SK-N-SH treated with all-trans-retinoic acid at 6 μM for 48 hours (cell line): Measurements from ENCODE around the gene KCNB1.

ENCODE experiments used
- ATAC-seq: fragments of 200-7000 bp; cut with Tn5 transposase; 3 replicates; pipeline ENCODE4 v1.9.1; 2020; ENCODE audit warnings: mild to moderate bottlenecking, moderate library complexity
- ARNTL ChIP-seq: fragments of 450-650 bp; formaldehyde crosslinking; IDR thresholded peaks from 2 replicates; pipeline ENCODE4 v1.5.0; 2020; ENCODE audit warnings: low read depth, mild to moderate bottlenecking, moderate library complexity, borderline replicate concordance
- CSDC2 ChIP-seq: fragments of 250-450 bp; sonication (Bioruptor Pico); IDR thresholded peaks from 2 replicates; pipeline ENCODE4 v1.5.0; 2020; ENCODE audit warnings: mild to moderate bottlenecking, moderate library complexity
- ESRRG ChIP-seq: fragments of 250-450 bp; sonication (Bioruptor Pico); IDR thresholded peaks from 2 replicates; pipeline ENCODE4 v1.6.1; 2021; ENCODE audit warnings: mild to moderate bottlenecking
- GLIS3 ChIP-seq: fragments of 250-450 bp; sonication (Bioruptor Pico); IDR thresholded peaks from 2 replicates; pipeline ENCODE4 v1.5.0; 2020; ENCODE audit warnings: mild to moderate bottlenecking, moderate library complexity
- ISL1 ChIP-seq: fragments of 250-450 bp; sonication (Bioruptor Pico); IDR thresholded peaks from 2 replicates; pipeline ENCODE4 v2.1.2; 2022; ENCODE audit warnings: mild to moderate bottlenecking, moderate library complexity
- OSR1 ChIP-seq: fragments of 250-450 bp; sonication (Bioruptor Pico); IDR thresholded peaks from 2 replicates; pipeline ENCODE4 v1.8.0; 2022; ENCODE audit warnings: moderate library complexity, mild to moderate bottlenecking, inconsistent platforms
- PPARA ChIP-seq: fragments of 250-450 bp; sonication (Bioruptor Pico); IDR thresholded peaks from 2 replicates; pipeline ENCODE4 v1.5.0; 2020; ENCODE audit warnings: mild to moderate bottlenecking, borderline replicate concordance
- RARB ChIP-seq: fragments of 250-450 bp; sonication (Bioruptor Pico); IDR thresholded peaks from 2 replicates; pipeline ENCODE4 v1.8.0; 2021; ENCODE audit warnings: mild to moderate bottlenecking, moderate library complexity
- SNAI2 ChIP-seq: fragments of 250-450 bp; sonication (Bioruptor Pico); IDR thresholded peaks from 2 replicates; pipeline ENCODE4 v1.5.0; 2020; ENCODE audit warnings: mild to moderate bottlenecking, moderate library complexity
- TCF4 ChIP-seq: fragments of 250-450 bp; sonication (Bioruptor Pico); IDR thresholded peaks from 2 replicates; pipeline ENCODE4 v1.8.0; 2021; ENCODE audit warnings: mild to moderate bottlenecking, moderate library complexity, borderline replicate concordance
- TOX ChIP-seq: fragments of 250-450 bp; sonication (Bioruptor Pico); IDR thresholded peaks from 2 replicates; pipeline ENCODE4 v1.8.0; 2021; ENCODE audit warnings: mild to moderate bottlenecking, moderate library complexity, borderline replicate concordance
- ZC3H10 ChIP-seq: fragments of 250-450 bp; sonication (Bioruptor Pico); IDR thresholded peaks from 2 replicates; pipeline ENCODE4 v1.5.1; 2021; ENCODE audit warnings: mild to moderate bottlenecking, moderate library complexity
- ZFP3 ChIP-seq: fragments of 250-450 bp; sonication (Bioruptor Pico); IDR thresholded peaks from 2 replicates; pipeline ENCODE4 v1.5.0; 2020; ENCODE audit warnings: mild to moderate bottlenecking, moderate library complexity
- ZFP30 ChIP-seq: fragments of 450-650 bp; formaldehyde crosslinking; IDR thresholded peaks from 2 replicates; pipeline ENCODE4 v1.5.0; 2022; ENCODE audit warnings: mild to moderate bottlenecking, moderate library complexity
- ZNF565 ChIP-seq: fragments of 450-650 bp; formaldehyde crosslinking; conservative IDR thresholded peaks from 2 replicates; pipeline ENCODE4 v1.5.0; 2020; ENCODE audit warnings: low read depth, mild to moderate bottlenecking, moderate library complexity
- ZNF70 ChIP-seq: fragments of 450-650 bp; formaldehyde crosslinking; IDR thresholded peaks from 2 replicates; pipeline ENCODE4 v1.5.0; 2020; ENCODE audit warnings: mild to moderate bottlenecking, moderate library complexity
- ZNF8 ChIP-seq: fragments of 450-650 bp; formaldehyde crosslinking; IDR thresholded peaks from 2 replicates; pipeline ENCODE4 v1.5.0; 2020; ENCODE audit warnings: mild to moderate bottlenecking, moderate library complexity
- TF ChIP-seq, protein P1 (sequence below): fragments of 250-450 bp; sonication (Bioruptor Pico); IDR thresholded peaks from 2 replicates; pipeline ENCODE4 v1.8.0; 2020; ENCODE audit warnings: mild to moderate bottlenecking, moderate library complexity, borderline replicate concordance
- TF ChIP-seq, protein P2 (sequence below): fragments of 250-450 bp; sonication (Bioruptor Pico); IDR thresholded peaks from 2 replicates; pipeline ENCODE4 v1.5.1; 2021; ENCODE audit warnings: mild to moderate bottlenecking, moderate library complexity
- TF ChIP-seq, protein P3 (sequence below): fragments of 250-450 bp; sonication (Bioruptor Pico); IDR thresholded peaks from 2 replicates; pipeline ENCODE4 v1.8.0; 2021; ENCODE audit warnings: low read depth, mild to moderate bottlenecking, moderate library complexity, borderline replicate concordance

Gene KCNB1

DNA sequence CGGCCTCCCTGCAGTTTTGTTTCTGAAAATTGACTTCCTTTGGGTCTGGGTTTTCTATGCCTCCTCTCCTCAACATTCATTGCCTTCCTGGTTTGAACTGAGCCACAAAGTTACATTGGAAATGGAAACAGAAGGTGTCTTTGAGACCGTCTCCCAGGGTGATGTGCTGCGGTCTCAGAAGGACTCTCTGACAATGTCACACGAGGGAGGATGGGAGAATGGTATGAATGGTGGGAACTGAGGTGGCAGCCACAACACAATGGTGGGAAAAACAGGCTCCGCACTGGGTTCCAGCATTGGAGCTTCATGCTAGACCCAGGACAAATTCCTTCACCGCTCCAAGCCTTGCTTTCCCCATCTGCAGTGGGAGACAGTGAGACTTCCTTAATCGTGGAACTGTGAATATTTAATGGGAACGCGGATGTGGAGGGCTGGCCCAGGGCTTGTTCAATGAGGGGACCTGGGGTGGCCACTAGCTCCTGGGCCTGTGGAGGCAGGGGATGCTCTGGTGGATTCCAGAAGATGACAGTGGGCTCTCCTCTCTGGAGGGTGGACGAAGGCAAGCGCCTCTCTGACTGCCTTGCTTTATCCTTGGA, 73.9 kb downstream of the KCNB1 start:
- ATAC-seq: no peak
- TF ChIP-seq ISL1 (CRISPR knock-in tag) (no peak), CSDC2 (CRISPR knock-in tag) (no peak), PPARA (no peak), ZFP30 (CRISPR knock-in tag) (no peak), GLIS3 (CRISPR knock-in tag) (no peak), TOX (CRISPR knock-in tag) (no peak)

DNA sequence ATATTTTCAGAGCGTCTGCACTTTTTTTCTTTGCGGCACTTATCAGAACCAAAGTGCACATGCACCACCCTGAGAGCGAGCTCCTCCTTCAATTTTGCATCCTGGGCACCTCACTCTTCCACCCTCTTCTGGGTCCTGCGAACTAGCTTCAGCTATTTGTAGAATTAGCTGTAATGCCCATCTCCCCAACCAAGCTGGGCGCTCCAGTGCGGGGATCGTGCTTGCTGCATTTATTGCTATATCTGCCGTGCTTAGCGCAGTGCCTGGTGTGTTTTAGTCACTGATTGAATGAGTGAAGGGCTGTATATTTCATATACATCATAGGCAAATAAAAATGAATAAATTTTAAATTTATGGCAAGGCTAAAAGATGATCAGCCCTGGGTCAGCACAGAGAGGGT, 75.8 kb downstream of the KCNB1 start:
- ATAC-seq: no peak

DNA sequence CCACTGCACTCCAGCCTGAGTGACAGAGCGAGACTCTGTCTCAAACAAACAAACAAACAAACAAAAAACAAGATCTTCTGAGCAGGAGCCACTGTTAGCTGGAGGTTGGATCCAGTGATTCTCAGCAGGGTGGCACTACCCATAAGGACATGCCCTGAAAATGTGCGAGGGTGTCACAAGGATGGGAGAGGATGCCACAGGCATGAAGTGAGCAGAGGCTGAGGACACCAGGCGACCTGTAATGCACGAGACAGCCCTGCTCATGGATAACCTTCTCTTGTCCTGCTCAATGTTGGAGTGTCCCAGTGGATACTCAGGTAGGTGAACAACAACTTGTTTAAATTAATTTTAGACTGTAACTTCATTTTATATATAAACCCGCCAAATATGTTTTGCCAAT, 76.8 kb downstream of the KCNB1 start:
- no peak for ATAC-seq

More for the DNA sequence above, 75.8 kb downstream of the KCNB1 start:
- TF ChIP-seq ZFP3 (no peak), ZC3H10 (CRISPR knock-in tag) (no peak), GLIS3 (CRISPR knock-in tag) (no peak), ZFP30 (CRISPR knock-in tag) (no peak), ZNF565 (CRISPR knock-in tag) (no peak), PPARA (no peak)
- TF ChIP-seq, protein P1, sequence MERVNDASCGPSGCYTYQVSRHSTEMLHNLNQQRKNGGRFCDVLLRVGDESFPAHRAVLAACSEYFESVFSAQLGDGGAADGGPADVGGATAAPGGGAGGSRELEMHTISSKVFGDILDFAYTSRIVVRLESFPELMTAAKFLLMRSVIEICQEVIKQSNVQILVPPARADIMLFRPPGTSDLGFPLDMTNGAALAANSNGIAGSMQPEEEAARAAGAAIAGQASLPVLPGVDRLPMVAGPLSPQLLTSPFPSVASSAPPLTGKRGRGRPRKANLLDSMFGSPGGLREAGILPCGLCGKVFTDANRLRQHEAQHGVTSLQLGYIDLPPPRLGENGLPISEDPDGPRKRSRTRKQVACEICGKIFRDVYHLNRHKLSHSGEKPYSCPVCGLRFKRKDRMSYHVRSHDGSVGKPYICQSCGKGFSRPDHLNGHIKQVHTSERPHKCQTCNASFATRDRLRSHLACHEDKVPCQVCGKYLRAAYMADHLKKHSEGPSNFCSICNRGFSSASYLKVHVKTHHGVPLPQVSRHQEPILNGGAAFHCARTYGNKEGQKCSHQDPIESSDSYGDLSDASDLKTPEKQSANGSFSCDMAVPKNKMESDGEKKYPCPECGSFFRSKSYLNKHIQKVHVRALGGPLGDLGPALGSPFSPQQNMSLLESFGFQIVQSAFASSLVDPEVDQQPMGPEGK: no peak

DNA sequence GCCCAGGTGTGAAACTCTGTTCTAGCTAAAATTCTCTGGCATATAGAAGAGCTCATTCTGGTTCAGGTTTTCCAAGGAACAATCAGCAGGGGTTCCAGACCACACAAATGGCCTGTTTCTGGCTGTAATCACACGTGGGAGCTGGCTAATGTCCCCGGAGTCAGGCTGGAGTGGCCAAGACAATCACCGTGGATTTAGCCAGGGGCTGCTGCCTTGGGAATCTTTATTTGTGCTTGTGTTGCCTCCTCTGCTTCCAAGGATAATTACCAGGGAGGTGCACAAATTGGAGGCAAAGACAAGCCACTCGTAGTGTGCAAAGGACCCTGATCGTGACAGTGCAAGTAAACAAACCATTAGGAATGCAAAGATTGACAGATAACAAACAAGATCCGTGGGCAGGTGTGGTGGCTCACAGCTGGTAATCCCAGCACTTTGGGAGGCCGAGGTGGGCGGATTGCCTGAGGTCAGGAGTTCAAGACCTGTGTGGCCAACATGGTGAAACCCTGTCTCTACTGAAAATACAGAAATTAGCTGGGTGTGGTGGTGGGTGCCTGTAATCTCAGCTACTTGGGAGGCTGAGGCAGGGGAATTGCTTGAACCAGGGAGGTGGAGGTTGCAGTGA, 77.3 kb downstream of the KCNB1 start:
- ATAC-seq: no peak
- no peak for TF ChIP-seq ESRRG (CRISPR knock-in tag)
- TF ChIP-seq GLIS3 (CRISPR knock-in tag): no peak
- TF ChIP-seq ARNTL (CRISPR knock-in tag): no peak
- TF ChIP-seq, protein P1: no peak
- no peak for TF ChIP-seq ZNF8 (CRISPR knock-in tag)

More for the DNA sequence above, 76.8 kb downstream of the KCNB1 start:
- no peak for TF ChIP-seq ZC3H10 (CRISPR knock-in tag)
- no peak for TF ChIP-seq SNAI2 (CRISPR knock-in tag)
- no peak for TF ChIP-seq TCF4
- TF ChIP-seq ZFP30 (CRISPR knock-in tag): no peak
- TF ChIP-seq TOX (CRISPR knock-in tag): no peak
- TF ChIP-seq, protein P1: no peak
- TF ChIP-seq, protein P2, sequence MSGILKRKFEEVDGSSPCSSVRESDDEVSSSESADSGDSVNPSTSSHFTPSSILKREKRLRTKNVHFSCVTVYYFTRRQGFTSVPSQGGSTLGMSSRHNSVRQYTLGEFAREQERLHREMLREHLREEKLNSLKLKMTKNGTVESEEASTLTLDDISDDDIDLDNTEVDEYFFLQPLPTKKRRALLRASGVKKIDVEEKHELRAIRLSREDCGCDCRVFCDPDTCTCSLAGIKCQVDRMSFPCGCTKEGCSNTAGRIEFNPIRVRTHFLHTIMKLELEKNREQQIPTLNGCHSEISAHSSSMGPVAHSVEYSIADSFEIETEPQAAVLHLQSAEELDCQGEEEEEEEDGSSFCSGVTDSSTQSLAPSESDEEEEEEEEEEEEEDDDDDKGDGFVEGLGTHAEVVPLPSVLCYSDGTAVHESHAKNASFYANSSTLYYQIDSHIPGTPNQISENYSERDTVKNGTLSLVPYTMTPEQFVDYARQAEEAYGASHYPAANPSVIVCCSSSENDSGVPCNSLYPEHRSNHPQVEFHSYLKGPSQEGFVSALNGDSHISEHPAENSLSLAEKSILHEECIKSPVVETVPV (CRISPR knock-in tag): no peak
- TF ChIP-seq, protein P3, sequence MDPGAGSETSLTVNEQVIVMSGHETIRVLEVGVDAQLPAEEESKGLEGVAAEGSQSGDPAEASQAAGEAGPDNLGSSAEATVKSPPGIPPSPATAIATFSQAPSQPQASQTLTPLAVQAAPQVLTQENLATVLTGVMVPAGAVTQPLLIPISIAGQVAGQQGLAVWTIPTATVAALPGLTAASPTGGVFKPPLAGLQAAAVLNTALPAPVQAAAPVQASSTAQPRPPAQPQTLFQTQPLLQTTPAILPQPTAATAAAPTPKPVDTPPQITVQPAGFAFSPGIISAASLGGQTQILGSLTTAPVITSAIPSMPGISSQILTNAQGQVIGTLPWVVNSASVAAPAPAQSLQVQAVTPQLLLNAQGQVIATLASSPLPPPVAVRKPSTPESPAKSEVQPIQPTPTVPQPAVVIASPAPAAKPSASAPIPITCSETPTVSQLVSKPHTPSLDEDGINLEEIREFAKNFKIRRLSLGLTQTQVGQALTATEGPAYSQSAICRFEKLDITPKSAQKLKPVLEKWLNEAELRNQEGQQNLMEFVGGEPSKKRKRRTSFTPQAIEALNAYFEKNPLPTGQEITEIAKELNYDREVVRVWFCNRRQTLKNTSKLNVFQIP (CRISPR knock-in tag): no peak
- TF ChIP-seq ZNF70 (CRISPR knock-in tag): no peak
- TF ChIP-seq OSR1 (CRISPR knock-in tag): no peak
- TF ChIP-seq ZNF8 (CRISPR knock-in tag): no peak
- TF ChIP-seq ESRRG (CRISPR knock-in tag): no peak
- TF ChIP-seq RARB: no peak
- no peak for TF ChIP-seq CSDC2 (CRISPR knock-in tag)
